Suprapubic skin (tissue), 4 donors: ENCODE measurements around the gene STH. TPM values are rescaled to one million over a fixed set of nuclear protein-coding genes. Genes with fewer than 3 reads are reported as not detected.

Experiments
- DNase-seq, 2 donors: peaks; one replicate each; pipeline ENCODE4 v3.0.0-alpha.2; 2019; ENCODE audit warnings: low spot score in 2 of 2
- H3K27ac ChIP-seq: fragments of 200-600 bp; sonication (generic); one replicate; pipeline ENCODE4 v1.5.1; 2019
- H3K27me3 ChIP-seq: fragments of 200-600 bp; sonication (generic); one replicate; pipeline ENCODE4 v1.5.1; 2019
- H3K36me3 ChIP-seq: fragments of 200-600 bp; sonication (generic); one replicate; pipeline ENCODE4 v1.5.1; 2019
- H3K4me1 ChIP-seq: fragments of 200-600 bp; sonication (generic); one replicate; pipeline ENCODE4 v1.5.1; 2019
- H3K4me3 ChIP-seq: fragments of 200-600 bp; sonication (generic); one replicate; pipeline ENCODE4 v1.5.1; 2019; ENCODE audit warnings: mild to moderate bottlenecking
- H3K9me3 ChIP-seq: fragments of 200-600 bp; sonication (generic); one replicate; pipeline ENCODE4 v1.5.1; 2019
- EP300 ChIP-seq: sonication (generic); formaldehyde crosslinking; IDR thresholded peaks from one replicate; pipeline ENCODE4 v1.6.1; 2017; ENCODE audit warnings: antibody characterized with exemption
- POLR2A ChIP-seq, 2 donors: fragments of 450-650 bp; IDR thresholded peaks; one replicate each; pipeline ENCODE4 v1.6.1; 2017; ENCODE audit warnings: antibody characterized with exemption in 2 of 2, mild to moderate bottlenecking in 2 of 2, moderate library complexity in 2 of 2
- POLR2AphosphoS5 ChIP-seq, 3 donors: sonication (generic); formaldehyde crosslinking; IDR thresholded peaks; one replicate each; pipeline ENCODE4 v1.6.1; 2017; ENCODE audit warnings: antibody characterized with exemption in 3 of 3
- WGBS: methylation state at CpG from one replicate; pipeline ENCODE4 v1.1.5; 2018; 5-methylcytosine and 5-hydroxymethylcytosine counted together
- total RNA-seq, 4 donors: library from RNA; depleted of rRNA; stranded (reverse); fragments of >200 nt; gene quantifications; one replicate each; pipeline ENCODE4 v1.1.0, GENCODE V29; 2016
- TF ChIP-seq, protein P1 (sequence below), 2 donors: fragments of 200-600 bp in 1 of 2; fragments of 450-650 bp in 1 of 2; sonication (generic) in 1 of 2; IDR thresholded peaks; one replicate each; pipeline ENCODE4 v1.5.1; 2016 to 2019; ENCODE audit warnings: antibody characterized with exemption in 2 of 2, mild to moderate bottlenecking in 1 of 2, moderate library complexity in 1 of 2

STH gene
- total RNA-seq, 4 donors from 2014 or later: not detected

DNA sequence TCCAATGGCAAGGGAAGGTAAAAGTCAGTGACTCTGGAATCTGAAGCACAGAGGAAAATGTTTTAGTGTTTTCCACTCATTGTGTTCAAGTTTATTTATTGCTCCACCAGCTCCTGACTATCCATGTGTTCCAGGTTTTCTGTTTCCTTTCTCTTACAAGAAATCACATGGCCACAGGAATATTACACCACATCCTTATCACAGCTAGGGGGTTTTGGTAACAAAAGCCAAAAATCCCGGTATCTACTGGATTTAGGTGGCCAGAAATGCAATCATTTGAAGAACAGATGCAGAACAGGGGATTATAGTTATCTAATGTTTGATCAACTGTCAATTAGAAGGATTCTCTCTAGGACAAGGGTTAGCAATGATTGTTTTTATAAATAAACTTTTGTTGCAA, 47.9 kb downstream of the STH start:
- Histone ChIP-seq H3K27me3 (no peaks in the 10 kb centered on the region), H3K4me1 (peaks cover 15% of the 10 kb centered on the region), H3K4me3 (no peak overlapping the region), H3K36me3 (peaks cover 50% of the 10 kb centered on the region), H3K9me3 (no peaks in the 10 kb centered on the region), H3K27ac (no peak overlapping the region)
- DNase-seq: no peak
- TF ChIP-seq POLR2AphosphoS5 (IDR thresholded peaks at IDR 0.05): no peak
- 82% methylated on average over 1 of the region's 1 CpG for WGBS

DNA sequence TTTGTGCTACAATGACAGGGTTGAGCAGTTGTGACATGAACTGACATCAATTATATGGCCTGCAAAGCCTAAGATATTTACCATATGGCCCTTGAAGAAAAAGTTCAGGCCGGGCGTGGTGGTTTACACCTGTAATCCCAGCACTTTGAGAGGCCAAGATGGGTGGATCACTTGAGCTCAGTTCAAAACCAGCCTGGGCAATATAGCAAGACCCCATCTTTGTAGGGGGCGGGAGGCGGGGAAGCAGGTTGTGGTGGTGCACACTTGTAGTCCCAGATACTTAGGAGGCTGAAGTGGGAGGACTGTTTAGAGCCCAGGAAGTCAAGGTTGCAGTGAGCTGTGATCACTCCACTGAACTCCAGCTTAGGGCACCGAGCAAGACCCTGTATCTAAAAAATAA, 48.3 kb downstream of the STH start:
- H3K27ac ChIP-seq: no peak overlapping the region
- no peak for DNase-seq
- 88% methylated on average over 5 of the region's 5 CpGs for WGBS

DNA sequence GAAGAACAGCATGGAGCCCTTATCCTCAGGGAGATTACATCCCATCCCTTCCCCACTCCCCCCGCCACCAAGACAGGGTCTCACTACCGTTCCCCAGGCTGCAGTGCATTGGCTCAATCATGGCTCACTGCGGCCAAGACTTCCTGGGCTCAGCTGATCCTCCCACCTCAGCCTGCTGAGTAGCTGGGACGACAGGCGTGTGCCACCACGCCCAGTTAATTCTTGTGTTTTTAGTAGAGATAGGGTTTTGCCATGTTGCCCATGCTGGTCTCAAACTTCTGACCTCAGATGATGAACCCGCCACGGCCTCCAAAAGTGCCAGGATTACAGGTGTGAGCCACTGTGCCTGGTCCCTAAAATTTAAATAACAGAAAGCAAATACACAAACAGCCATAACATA, 48.8 kb downstream of the STH start:
- Histone ChIP-seq H3K9me3 (no peaks in the 10 kb centered on the region), H3K4me1 (peaks cover 16% of the 10 kb centered on the region), H3K36me3 (peaks cover 47% of the 10 kb centered on the region), H3K27ac (no peak overlapping the region), H3K4me3 (no peak overlapping the region), H3K27me3 (no peaks in the 10 kb centered on the region)
- 85% methylated on average over 8 of the region's 8 CpGs for WGBS
- DNase-seq: no peak
- no peak for TF ChIP-seq POLR2AphosphoS5 (IDR thresholded peaks at IDR 0.05)
- TF ChIP-seq POLR2A (IDR thresholded peaks at IDR 0.05): no peak
- no peak for TF ChIP-seq EP300
- TF ChIP-seq, protein P1, sequence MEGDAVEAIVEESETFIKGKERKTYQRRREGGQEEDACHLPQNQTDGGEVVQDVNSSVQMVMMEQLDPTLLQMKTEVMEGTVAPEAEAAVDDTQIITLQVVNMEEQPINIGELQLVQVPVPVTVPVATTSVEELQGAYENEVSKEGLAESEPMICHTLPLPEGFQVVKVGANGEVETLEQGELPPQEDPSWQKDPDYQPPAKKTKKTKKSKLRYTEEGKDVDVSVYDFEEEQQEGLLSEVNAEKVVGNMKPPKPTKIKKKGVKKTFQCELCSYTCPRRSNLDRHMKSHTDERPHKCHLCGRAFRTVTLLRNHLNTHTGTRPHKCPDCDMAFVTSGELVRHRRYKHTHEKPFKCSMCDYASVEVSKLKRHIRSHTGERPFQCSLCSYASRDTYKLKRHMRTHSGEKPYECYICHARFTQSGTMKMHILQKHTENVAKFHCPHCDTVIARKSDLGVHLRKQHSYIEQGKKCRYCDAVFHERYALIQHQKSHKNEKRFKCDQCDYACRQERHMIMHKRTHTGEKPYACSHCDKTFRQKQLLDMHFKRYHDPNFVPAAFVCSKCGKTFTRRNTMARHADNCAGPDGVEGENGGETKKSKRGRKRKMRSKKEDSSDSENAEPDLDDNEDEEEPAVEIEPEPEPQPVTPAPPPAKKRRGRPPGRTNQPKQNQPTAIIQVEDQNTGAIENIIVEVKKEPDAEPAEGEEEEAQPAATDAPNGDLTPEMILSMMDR (IDR thresholded peaks at IDR 0.05): no peak

More for the DNA sequence above, 48.3 kb downstream of the STH start:
- Histone ChIP-seq H3K4me3 (no peak overlapping the region), H3K36me3 (peaks cover 49% of the 10 kb centered on the region), H3K9me3 (no peaks in the 10 kb centered on the region), H3K27me3 (no peaks in the 10 kb centered on the region), H3K4me1 (peaks cover 16% of the 10 kb centered on the region)
- TF ChIP-seq POLR2A (IDR thresholded peaks at IDR 0.05) (no peak), EP300 (no peak), POLR2AphosphoS5 (IDR thresholded peaks at IDR 0.05) (no peak)
- TF ChIP-seq, protein P1 (IDR thresholded peaks at IDR 0.05): no peak

Other genes with a start within 250 kb of the STH start
- under 1 TPM; 0.26 to 0.89 (median 0.76) TPM for gene CRHR1, start 214.9 kb upstream of the STH start, total RNA-seq
- gene SPPL2C, start 154.4 kb upstream of the STH start, total RNA-seq: not detected
- 1 to 10 TPM; 3.6 to 6.5 (median 4.5) TPM for gene MAPT, start 104.7 kb upstream of the STH start, total RNA-seq
- 100 to 1,000 TPM in 1 of 4 donors, 10 to 100 TPM in 3; 68.2 to 187 (median 79.0) TPM for gene KANSL1, start 194.2 kb downstream of the STH start, total RNA-seq